ENCODE data around the gene TMEM156.

- no peak for TF ChIP-seq CTCF (IDR thresholded peaks at IDR 0.05)
- TF ChIP-seq POLR2AphosphoS5 (IDR thresholded peaks at IDR 0.05), result no peak
Measured at GRCh38 chr4:39014028-39014427, 18.2 kb downstream of the TMEM156 start.
